GM18873 (cell line): ENCODE measurements around the gene WBP2.
A peak's percentile ranks its signal among the peaks of the same experiment; 100 is the strongest.

Experiments used
- ATAC-seq: cut with Tn5 transposase; IDR thresholded peaks from one replicate; pipeline ENCODE4 v1.9.1; 2021; ENCODE audit warnings: mild to moderate bottlenecking, moderate library complexity, moderate number of reproducible peaks; ENCODE audit not compliant: unreplicated experiment, low FRiP score

Gene WBP2

GRCh38 chr17:75846692-75847613, 8.2 kb downstream of the WBP2 start:
- no peak for ATAC-seq

- ATAC-seq = no peak
These were observed 9.0 kb downstream of the WBP2 start for GRCh38 chr17:75845933-75846691.

- peak; percentile 66 for ATAC-seq
These were observed 9.9 kb downstream of the WBP2 start for GRCh38 chr17:75845058-75845711.

- ATAC-seq = peak; percentile 4
These were observed 10.5 kb downstream of the WBP2 start for GRCh38 chr17:75844530-75845057.

- ATAC-seq = no peak
These were observed 11.3 kb downstream of the WBP2 start, which contains the start of gene UNC13D for GRCh38 chr17:75843577-75844529. TSS of gene UNC13D (minus strand) at chr17:75844404. CDS start at chr17:75844337, 67 bp downstream.

GRCh38 chr17:75842963-75843576, 12.1 kb downstream of the WBP2 start:
- ATAC-seq = no peak

GRCh38 chr17:75842411-75842810, 12.7 kb downstream of the WBP2 start:
- ATAC-seq = no peak

- ATAC-seq = no peak
These were observed 14.4 kb downstream of the WBP2 start for GRCh38 chr17:75840799-75841164.

GRCh38 chr17:75839942-75840798, 15.0 kb downstream of the WBP2 start:
- no peak for ATAC-seq

- no peak for ATAC-seq
These were observed 16.7 kb downstream of the WBP2 start for GRCh38 chr17:75838410-75838809.

GRCh38 chr17:75837899-75838298, 17.2 kb downstream of the WBP2 start:
- no peak for ATAC-seq

GRCh38 chr17:75836605-75837004, 18.5 kb downstream of the WBP2 start:
- ATAC-seq = no peak

GRCh38 chr17:75835654-75835987, 19.5 kb downstream of the WBP2 start:
- no peak for ATAC-seq

- ATAC-seq = no peak
These were observed 20.0 kb downstream of the WBP2 start for GRCh38 chr17:75834928-75835653.

- ATAC-seq = no peak
These were observed 20.7 kb downstream of the WBP2 start for GRCh38 chr17:75834279-75834920.

- no peak for ATAC-seq
These were observed 22.3 kb downstream of the WBP2 start for GRCh38 chr17:75832652-75833400.
